AG08395 (cell line): ENCODE data around the gene SLC35G4.
"Not testable (repeated sequence)": the region's sequence is repeated elsewhere in the genome, so short reads cannot be mapped to it uniquely, and the experiment has no call there.

Source experiments
- DNase-seq: peaks from one replicate; pipeline ENCODE4 v3.0.0; 2012; ENCODE audit warnings: mixed read lengths, low spot score

SLC35G4 gene

DNA sequence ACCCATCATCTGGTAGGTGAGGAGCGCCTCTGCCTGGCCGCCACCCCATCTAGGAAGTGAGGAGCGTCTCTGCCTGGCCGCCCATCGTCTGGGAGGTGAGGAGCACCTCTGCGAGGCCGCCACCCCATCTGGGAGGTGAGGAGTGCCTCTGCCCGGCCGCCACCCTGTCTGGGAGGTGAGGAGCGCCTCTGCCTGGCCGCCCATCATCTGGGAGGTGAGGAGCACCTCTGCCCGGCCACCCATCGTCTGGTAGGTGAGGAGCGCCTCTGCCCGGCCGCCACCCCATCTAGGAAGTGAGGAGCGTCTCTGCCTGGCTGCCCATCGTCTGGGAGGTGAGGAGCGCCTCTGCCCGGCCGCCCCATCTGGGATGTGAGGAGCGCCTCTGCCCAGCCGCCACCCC lies 4.2 kb downstream of the SLC35G4 start:
- DNase-seq: not testable (repeated sequence)

DNA sequence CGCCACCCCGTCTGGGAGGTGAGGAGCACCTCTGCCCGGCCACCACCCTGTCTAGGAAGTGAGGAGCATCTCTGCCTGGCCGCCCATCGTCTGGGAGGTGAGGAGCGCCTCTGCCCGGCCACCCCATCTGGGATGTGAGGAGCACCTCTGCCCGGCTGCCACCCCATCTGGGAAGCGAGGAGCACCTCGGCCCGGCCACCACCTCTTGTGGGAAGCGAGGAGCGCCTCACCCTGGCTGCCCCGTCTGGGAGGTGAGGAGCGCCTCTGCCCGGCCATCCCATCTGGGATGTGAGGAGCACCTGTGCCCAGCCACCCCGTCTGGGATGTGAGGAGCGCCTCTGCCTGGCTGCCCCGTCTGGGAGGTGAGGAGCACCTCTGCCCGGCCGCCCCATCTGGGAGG lies 4.6 kb downstream of the SLC35G4 start:
- DNase-seq: not testable (repeated sequence)

DNA sequence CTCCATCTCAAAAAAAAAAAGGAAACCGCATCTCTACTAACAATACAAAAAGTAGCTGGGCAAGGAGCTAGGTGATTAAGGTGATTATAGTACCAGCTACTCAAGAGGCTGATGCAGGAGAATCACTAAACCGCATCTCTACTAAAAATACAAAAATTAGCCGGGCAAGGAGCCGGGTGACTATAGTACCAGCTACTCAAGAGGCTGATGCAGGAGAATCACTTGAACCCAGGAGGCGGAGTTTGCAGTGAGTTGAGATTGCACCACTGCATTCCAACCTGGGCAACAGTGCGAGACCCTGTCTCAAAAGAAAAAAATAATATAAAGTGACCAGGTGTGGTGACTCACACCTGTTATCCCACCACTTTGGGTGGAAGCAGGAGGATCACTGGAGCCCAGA lies 5.6 kb downstream of the SLC35G4 start:
- DNase-seq: not testable (repeated sequence)

DNA sequence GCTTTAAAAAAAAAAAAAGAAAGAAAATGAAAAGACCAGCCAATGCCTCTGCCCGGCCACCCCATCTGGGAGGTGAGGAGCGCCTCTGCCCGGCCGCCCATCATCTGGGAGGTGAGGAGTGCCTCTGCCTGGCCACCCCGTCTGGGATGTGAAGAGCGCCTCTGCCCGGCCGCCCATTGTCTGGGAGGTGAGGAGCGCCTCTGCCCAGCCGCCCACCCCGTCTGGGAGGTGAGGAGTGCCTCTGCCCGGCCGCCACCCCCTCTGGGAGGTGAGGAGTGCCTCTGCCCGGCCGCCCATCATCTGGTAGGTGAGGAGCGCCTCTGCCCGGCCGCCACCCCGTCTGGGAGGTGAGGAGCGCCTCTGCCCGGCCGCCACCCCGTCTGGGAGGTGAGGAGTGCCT lies 37.9 kb downstream of the SLC35G4 start:
- DNase-seq: not testable (repeated sequence)

DNA sequence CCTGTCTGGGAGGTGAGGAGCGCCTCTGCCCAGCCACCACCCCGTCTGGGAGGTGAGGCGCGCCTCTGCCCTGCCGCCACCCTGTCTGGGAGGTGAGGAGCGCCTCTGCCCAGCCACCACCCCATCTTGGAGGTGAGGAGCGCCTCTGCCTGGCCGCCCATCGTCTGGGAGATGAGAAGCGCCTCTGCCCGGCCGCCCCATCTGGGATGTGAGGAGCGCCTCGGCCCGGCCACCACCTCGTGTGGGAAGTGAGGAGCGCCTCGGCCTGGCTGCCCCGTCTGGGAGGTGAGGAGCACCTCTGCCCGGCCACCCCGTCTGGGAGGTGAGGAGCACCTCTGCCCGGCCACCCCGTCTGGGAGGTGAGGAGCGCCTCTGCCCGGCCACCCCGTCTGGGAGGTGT lies 38.4 kb downstream of the SLC35G4 start:
- DNase-seq: not testable (repeated sequence)

DNA sequence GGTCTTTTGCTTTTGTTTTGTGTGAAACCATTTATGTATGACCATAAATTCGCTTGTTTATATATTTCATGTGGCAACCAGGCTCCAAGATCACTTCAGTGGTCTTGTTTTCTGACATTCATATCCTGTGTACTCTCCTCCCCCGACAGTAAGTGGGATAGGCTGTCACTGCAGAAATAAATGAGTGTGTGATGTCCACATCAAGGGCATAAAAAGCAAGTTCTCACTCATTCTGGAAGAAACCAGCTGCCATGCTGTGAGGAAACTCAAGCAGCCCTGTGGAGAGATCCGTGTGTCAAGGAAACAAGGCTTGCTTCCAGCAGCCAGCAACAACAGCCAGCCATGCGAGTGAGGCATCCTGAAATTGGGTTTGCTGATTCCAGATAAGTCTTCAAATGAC lies 40.4 kb downstream of the SLC35G4 start:
- DNase-seq: no peak

DNA sequence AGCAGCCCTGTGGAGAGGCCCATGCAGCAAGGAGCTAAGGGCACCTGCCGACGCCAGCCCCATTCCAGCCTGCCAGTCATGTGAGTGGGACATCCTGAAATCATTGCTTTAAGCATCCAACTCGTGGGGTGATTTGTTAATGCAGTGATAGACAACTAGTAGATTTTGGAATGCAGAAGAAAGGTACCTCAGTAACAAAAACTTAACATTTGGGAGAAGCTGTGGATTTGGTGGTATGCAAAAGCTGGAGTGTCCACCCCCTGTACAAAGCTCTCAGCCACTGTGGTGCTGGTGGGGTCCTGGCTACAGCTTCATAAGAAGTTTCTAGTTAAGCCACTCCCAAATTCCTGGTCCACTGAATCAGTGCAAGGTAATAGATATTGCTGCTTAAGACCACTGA lies 42.5 kb downstream of the SLC35G4 start:
- DNase-seq: no peak

DNA sequence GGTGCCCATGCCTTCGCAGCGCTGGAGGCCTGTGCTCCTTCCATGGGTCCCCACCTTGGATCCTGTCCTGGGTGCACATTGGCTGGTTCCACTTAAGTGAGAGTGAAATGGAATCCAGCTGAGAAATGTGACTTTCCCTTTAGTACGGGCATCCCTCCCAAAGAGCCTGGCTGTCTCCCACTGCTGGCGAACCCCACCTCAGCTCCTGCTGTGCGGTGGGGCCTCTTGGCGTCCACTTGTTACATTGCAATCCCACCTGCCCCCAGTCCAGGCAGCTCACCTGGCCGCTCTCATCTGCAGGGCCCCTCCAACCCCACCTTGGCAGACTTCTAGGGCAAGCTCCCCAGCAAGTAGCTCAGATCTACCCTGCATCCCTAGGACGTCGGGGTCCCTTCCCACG lies 44.1 kb downstream of the SLC35G4 start:
- no peak for DNase-seq

DNA sequence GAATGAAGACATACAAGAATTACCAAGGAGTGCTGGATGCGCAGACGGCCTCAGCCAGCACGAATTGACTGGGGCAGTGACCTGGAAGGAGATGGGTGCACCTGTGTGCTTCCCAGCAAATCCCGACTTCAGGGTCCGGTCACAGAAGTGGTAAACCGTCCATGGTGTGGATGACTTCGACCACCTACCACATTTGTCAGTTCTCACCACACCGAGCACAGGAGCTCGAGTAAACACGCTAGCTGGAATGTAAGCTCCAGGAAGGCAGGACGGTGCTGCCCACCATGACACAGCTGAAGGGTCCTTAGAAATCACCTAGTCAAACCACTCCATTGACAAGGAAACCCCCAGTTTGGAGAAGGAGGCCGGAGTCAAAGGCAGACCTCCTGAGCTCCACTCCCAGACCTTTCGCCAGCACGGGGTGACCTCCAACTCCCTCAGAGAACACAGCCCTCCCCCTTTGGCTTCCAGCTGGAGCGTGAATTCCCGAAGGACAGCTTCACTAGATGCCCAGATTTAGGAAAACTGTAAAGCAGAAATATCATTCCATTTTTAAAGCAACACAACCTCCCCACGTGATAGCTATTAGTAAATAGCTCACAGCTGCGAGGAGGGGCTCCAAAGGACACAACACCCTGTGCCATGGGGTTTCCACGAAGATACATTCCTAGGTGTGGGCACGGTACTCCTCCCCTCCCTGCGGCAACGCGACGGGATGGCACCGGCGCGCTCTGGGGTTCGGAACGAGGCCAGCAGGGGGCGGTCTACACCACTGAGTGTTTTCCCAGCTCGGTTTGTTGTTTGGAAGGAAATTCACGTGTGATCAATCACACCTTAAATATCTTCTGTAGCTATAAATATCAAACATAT lies 45.6 kb downstream of the SLC35G4 start:
- DNase-seq: peak; percentile 67

DNA sequence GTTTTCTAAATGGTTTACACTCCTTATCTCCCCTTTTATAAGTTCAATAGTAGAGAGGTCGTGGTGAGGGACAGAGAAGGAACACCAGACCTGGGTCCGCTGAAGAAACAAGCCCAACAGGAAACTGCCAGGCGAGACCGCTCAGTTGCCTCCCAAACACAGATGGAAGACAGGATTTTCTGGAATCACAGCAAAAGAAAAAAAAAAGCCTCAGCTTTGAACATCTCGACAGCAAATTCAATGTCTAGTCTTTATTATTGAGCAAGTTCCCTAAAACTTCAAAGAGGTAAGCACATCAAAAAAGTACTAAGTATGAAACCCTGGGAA lies 46.2 kb downstream of the SLC35G4 start:
- DNase-seq: no peak

DNA sequence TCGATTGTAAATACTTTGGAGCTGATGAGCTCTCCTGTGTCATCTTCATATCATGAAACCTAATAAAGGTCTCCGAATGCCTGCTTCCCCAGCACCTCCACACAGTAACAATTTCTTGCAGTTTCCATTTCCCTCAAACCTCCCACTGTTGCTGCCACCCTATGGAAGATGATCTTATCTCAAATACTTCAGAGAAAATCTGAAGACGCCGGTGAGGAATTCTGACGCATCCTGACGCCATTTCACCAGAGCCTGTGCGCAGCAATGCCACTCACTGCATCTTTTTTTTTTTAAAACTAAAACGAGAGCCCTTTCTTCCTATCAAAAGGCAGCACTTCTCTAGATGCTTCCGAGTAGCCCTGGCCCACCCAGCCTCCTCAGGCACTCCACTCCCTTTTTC lies 47.8 kb downstream of the SLC35G4 start:
- DNase-seq: no peak

DNA sequence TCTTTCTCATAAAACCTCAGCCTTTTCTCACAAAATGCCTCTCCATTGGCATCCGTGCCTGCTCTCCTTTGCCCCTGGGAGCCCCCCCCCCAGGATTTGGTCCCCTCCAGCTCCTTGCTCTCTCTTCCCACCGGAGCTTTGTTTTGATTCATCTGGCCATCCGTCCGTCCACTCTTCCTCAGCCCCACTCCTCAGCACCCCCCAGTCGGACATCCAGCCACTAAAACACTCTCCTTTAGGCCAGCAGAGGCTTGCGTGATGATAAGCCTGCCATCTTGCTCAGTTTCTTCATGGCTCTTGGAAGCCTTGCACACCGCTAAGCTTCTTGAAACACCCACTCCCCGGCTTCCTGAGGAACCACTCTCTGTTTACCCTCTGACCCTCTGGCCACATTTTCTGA lies 48.2 kb downstream of the SLC35G4 start:
- no peak for DNase-seq

DNA sequence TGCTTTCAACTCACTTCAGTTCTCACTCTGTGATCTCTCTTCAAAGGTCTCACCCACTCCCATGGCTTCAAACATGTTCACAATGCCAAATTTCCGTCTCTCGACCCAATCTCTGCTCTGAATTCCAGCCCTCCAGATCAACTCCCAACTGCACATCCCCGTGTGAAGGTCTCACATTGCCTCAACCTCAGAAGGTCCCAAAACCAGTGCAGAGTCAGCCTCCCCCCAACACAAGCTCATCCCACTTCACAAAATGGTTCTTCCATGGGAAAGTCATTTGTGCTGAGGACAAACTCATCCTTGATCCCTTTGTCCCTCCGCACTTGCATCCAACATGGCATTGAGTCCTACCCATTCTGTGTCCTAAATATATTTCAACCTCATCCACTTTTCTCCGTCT lies 48.6 kb downstream of the SLC35G4 start:
- DNase-seq: no peak

DNA sequence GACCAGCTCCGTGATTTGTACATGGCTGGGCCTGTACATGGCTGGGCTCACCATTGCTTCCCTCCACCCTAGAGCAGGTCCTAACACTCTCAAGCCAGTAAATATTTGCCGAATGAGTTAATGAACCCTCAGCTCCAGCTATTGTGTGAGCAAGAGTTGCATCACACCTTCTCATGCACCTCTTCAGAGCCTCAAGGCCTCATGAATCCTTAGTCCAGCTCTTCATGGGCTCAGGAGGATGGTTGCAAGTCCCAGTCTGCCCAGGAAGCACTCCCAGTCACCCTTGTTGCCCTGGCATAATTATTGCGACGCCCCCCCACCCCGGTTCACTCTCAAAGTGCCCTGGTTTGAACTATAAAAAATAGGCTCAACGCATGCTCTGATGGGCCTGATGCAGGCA lies 49.6 kb downstream of the SLC35G4 start:
- DNase-seq: no peak
